ENCODE data around the gene EMC7.
A peak's percentile ranks its signal among the peaks of the same experiment; 100 is the strongest.
"Not testable (repeated sequence)": the region's sequence is repeated elsewhere in the genome, so short reads cannot be mapped to it uniquely, and the experiment has no call there.

EMC7 gene

GRCh38 chr15:34084086-34084485 lies 17.6 kb downstream of the EMC7 start:
- no peak for DNase-seq (ENCODE audit: low read depth)

- DNase-seq (ENCODE audit: low read depth) = no peak
Measured at GRCh38 chr15:34079904-34080303, 21.8 kb downstream of the EMC7 start.

- DNase-seq (ENCODE audit: low read depth) = no peak
Measured at GRCh38 chr15:34078900-34079299, 22.8 kb downstream of the EMC7 start.

GRCh38 chr15:34076785-34077184 lies 24.9 kb downstream of the EMC7 start:
- DNase-seq (ENCODE audit: low read depth) = no peak

GRCh38 chr15:34070003-34070402 lies 31.7 kb downstream of the EMC7 start:
- DNase-seq (ENCODE audit: low read depth) = no peak

- no peak for DNase-seq (ENCODE audit: low read depth)
Measured at GRCh38 chr15:34065941-34066340, 35.7 kb downstream of the EMC7 start.

- no peak for DNase-seq (ENCODE audit: low read depth)
Measured at GRCh38 chr15:34065261-34065660, 36.4 kb downstream of the EMC7 start.

- no peak for DNase-seq (ENCODE audit: low read depth)
Measured at GRCh38 chr15:34064438-34064837, 37.2 kb downstream of the EMC7 start.

- DNase-seq (ENCODE audit: low read depth) = no peak
Measured at GRCh38 chr15:34059946-34060345, 41.7 kb downstream of the EMC7 start.

GRCh38 chr15:34059476-34059875 lies 42.2 kb downstream of the EMC7 start:
- no peak for DNase-seq (ENCODE audit: low read depth)

GRCh38 chr15:34056911-34057310 lies 44.8 kb downstream of the EMC7 start:
- no peak for DNase-seq (ENCODE audit: low read depth)

- no peak for DNase-seq (ENCODE audit: low read depth)
Measured at GRCh38 chr15:34055868-34056595, 45.6 kb downstream of the EMC7 start.

- DNase-seq (ENCODE audit: low read depth) = no peak
Measured at GRCh38 chr15:34054081-34054707, 47.5 kb downstream of the EMC7 start.

GRCh38 chr15:34050385-34050784 lies 51.3 kb downstream of the EMC7 start:
- not testable (repeated sequence) for DNase-seq (ENCODE audit: low read depth)

- DNase-seq (ENCODE audit: low read depth) = no peak
Measured at GRCh38 chr15:34049112-34049511, 52.5 kb downstream of the EMC7 start.

- no peak for DNase-seq (ENCODE audit: low read depth)
Measured at GRCh38 chr15:34047893-34048775, 53.5 kb downstream of the EMC7 start.

- DNase-seq (ENCODE audit: low read depth) = no peak
Measured at GRCh38 chr15:34046471-34047145, 55.1 kb downstream of the EMC7 start.

- no peak for DNase-seq (ENCODE audit: low read depth)
Measured at GRCh38 chr15:34043813-34044212, 57.8 kb downstream of the EMC7 start.

- DNase-seq (ENCODE audit: low read depth) = no peak
Measured at GRCh38 chr15:34043391-34043790, 58.3 kb downstream of the EMC7 start.

- DNase-seq (ENCODE audit: low read depth) = no peak
Measured at GRCh38 chr15:34039790-34040113, 61.9 kb downstream of the EMC7 start.

- peak; percentile 40 for DNase-seq (ENCODE audit: low read depth)
Measured at GRCh38 chr15:34038871-34039789, 62.5 kb downstream of the EMC7 start, which contains the start of gene AVEN. TSS of gene AVEN (minus strand) at chr15:34039204. CDS start at chr15:34039046, 158 bp downstream.
